Kidney (tissue), 22 donors: Measurements from ENCODE around the gene RPP38. TPM values are rescaled to one million over a fixed set of nuclear protein-coding genes. Genes with fewer than 3 reads are reported as not detected.

Experiments
- DNase-seq, 5 donors: peaks; one replicate each; pipeline ENCODE4 v3.0.0-alpha.2; 2013 to 2020
- FAIRE-seq: peaks from 2 replicates; lab custom pipeline; 2012; peaks lifted over from hg19 to GRCh38; lab: Jason Lieb, UNC
- H3K27ac ChIP-seq, 2 donors: one replicate each; pipeline ENCODE4 v1.7.0; 2013; ENCODE audit warnings: low read depth in 2 of 2, low read length in 2 of 2, inconsistent platforms in 1 of 2
- H3K27me3 ChIP-seq: one replicate; pipeline ENCODE4 v1.7.1; 2013; ENCODE audit warnings: low read length, inconsistent platforms; ENCODE audit not compliant: control insufficient read depth, insufficient read depth
- H3K36me3 ChIP-seq, 3 donors: one replicate each; pipeline versions ENCODE4 v1.7.0 to v1.7.1; 2013; ENCODE audit warnings: low read length in 3 of 3, control low read depth in 1 of 3, inconsistent platforms in 1 of 3; ENCODE audit not compliant: insufficient read depth in 3 of 3, control insufficient read depth in 2 of 3
- H3K4me1 ChIP-seq, 3 donors: one replicate each; pipeline versions ENCODE4 v1.7.0 to v1.7.1; 2013; ENCODE audit warnings: low read length in 3 of 3, inconsistent platforms in 1 of 3, low read depth in 1 of 3; ENCODE audit not compliant: control insufficient read depth in 2 of 3, insufficient read depth in 2 of 3
- H3K4me3 ChIP-seq, 3 donors: one replicate each; pipeline versions ENCODE4 v1.7.0 to v1.8.1; 2013; ENCODE audit warnings: low read length in 3 of 3, control low read depth in 1 of 3, inconsistent platforms in 1 of 3
- H3K9ac ChIP-seq, 3 donors: one replicate each; pipeline versions ENCODE4 v1.7.0 to v1.7.1; 2013; ENCODE audit warnings: low read length in 3 of 3, control low read depth in 1 of 3, inconsistent platforms in 1 of 3
- H3K9me3 ChIP-seq, 3 donors: one replicate each; pipeline versions ENCODE4 v1.7.0 to v1.7.1; 2013; ENCODE audit warnings: low read length in 3 of 3, control low read depth in 1 of 3, inconsistent platforms in 1 of 3; ENCODE audit not compliant: control insufficient read depth in 2 of 3, insufficient read depth in 1 of 3
- CTCF ChIP-seq: IDR thresholded peaks from 3 replicates; pipeline ENCODE4 v1.5.1; 2012; ENCODE audit warnings: mild to moderate bottlenecking, moderate library complexity, borderline replicate concordance; ENCODE audit not compliant: insufficient read depth; ENCODE audit errors: extremely low read depth
- intact Hi-C: fragments of 100-400 bp; cut with DNase I; formaldehyde crosslinking; loops from one replicate; pipeline ENCODE4 v1.11.1; 2022
- long read RNA-seq, 10 donors: library from polyadenylated mRNA in 1 of 10; unstranded in 1 of 10; transcript quantifications; one replicate each; pipeline ENCODE4 v2.0.0 and lab custom pipeline, GENCODE V29; 2021 to 2026
- polyA plus RNA-seq: library from polyadenylated mRNA; stranded (reverse); fragments of 350-450 nt; fragmentation: Illumina TruSeq; extraction: RNeasy Lipid Tissue Mini Kit (QIAGEN cat#74804); gene quantifications from one replicate; pipeline ENCODE4 v1.2.3, GENCODE V29; 2014; ENCODE audit warnings: low read depth, low replicate concordance; ENCODE audit not compliant: insufficient read depth
- total RNA-seq: library from RNA; stranded (reverse); fragmentation: NEBNext Ultra II Directional; extraction: Animal tissue kit (Norgen Biotek cat#: 25700); gene quantifications from one replicate; pipeline ENCODE4 v1.2.1, GENCODE V29; 2021
- donor health status: control.
- donor health status: control.
- donor health status: control.
- donor health status: control.
- donor health status: control.
- donor health status: DM: yes; HTN: yes; CAD: no.
- donor health status: Normal renal cell carcinoma (clear cell type).

The RPP38 gene
- total RNA-seq = 18.1 TPM
- 20.1 TPM for polyA plus RNA-seq
- long read RNA-seq, donor 1, transcript RPP38-203 (2 exons, 1,030 nt) = major isoform, 5 of 36 reads
- long read RNA-seq, donor 1, partial matches to known transcripts = 26 of 36 reads
- long read RNA-seq, donor 1, other reads (novel, unspliced or antisense) = 0 of 36 reads
- long read RNA-seq, donor 2, partial matches to known transcripts = 0 of 8 reads
- long read RNA-seq, donor 2, other reads (novel, unspliced or antisense) = 0 of 8 reads
- long read RNA-seq, donor 3, transcript RPP38-203 (2 exons, 1,030 nt) = major isoform, 5 of 28 reads
- long read RNA-seq, donor 3, partial matches to known transcripts = 8 of 28 reads
- long read RNA-seq, donor 3, other reads (novel, unspliced or antisense) = 7 of 28 reads
- long read RNA-seq, donor 4, partial matches to known transcripts = 0 of 9 reads
- long read RNA-seq, donor 4, other reads (novel, unspliced or antisense) = 0 of 9 reads
- long read RNA-seq, donor 5, partial matches to known transcripts = 0 of 1 reads
- long read RNA-seq, donor 5, other reads (novel, unspliced or antisense) = 0 of 1 reads
- long read RNA-seq, donor 6, transcript RPP38-203 (2 exons, 1,030 nt) = major isoform, 5 of 14 reads
- long read RNA-seq, donor 6, partial matches to known transcripts = 6 of 14 reads
- long read RNA-seq, donor 6, other reads (novel, unspliced or antisense) = 0 of 14 reads
- long read RNA-seq, donor 7, partial matches to known transcripts = 0 of 19 reads
- long read RNA-seq, donor 7, other reads (novel, unspliced or antisense) = 6 of 19 reads
- long read RNA-seq, donor 8, transcript RPP38-203 (2 exons, 1,030 nt) = major isoform, 5 of 12 reads
- long read RNA-seq, donor 8, partial matches to known transcripts = 0 of 12 reads
- long read RNA-seq, donor 8, other reads (novel, unspliced or antisense) = 0 of 12 reads
- long read RNA-seq, donor 9, partial matches to known transcripts = 0 of 2 reads
- long read RNA-seq, donor 9, other reads (novel, unspliced or antisense) = 0 of 2 reads
- long read RNA-seq, donor 10, transcript RPP38-207 (2 exons, 1,537 nt) = major isoform, 5 of 17 reads
- long read RNA-seq, donor 10, partial matches to known transcripts = 8 of 17 reads
- long read RNA-seq, donor 10, other reads (novel, unspliced or antisense) = 0 of 17 reads

- DNase-seq (peak; percentile 97 to 99 (median 98)), FAIRE-seq (no peak)
- no peak for TF ChIP-seq CTCF
- Histone ChIP-seq H3K4me1 (peaks cover 0 to 9% (median 5%) of the 10 kb centered on the region in 3 donors), H3K4me3 (peak within 1 kb of the TSS; percentile 68 to 93 (median 83)), H3K36me3 (peaks cover 0 to 4% (median 0%) of the 10 kb centered on the region in 3 donors), H3K27ac (peak within 1 kb of the TSS; percentile 99), H3K27me3 (no peaks in the 10 kb centered on the region), H3K9me3 (no peaks in the 10 kb centered on the region), H3K9ac (peak within 1 kb of the TSS; percentile 77 to 83 (median 80))
- intact Hi-C loops = no loop called here
Measured at GRCh38 chr10:15097011-15097812, at the start of gene RPP38. RPP38 (plus strand) TSS chr10:15097355; CDS start chr10:15103315, 5,960 bp downstream.

- H3K36me3 ChIP-seq = no peaks in the 10 kb centered on the region
- H3K4me1 ChIP-seq = no peaks in the 10 kb centered on the region
- intact Hi-C loops = no loop called here
- DNase-seq = no peak
- FAIRE-seq = no peak
- H3K9ac ChIP-seq = no peak overlapping the region
- H3K27ac ChIP-seq = no peak overlapping the region
- no peak overlapping the region for H3K4me3 ChIP-seq
- peaks cover 0 to 1% (median 0%) of the 10 kb centered on the region in 3 donors for H3K9me3 ChIP-seq
- no peaks in the 10 kb centered on the region for H3K27me3 ChIP-seq
- TF ChIP-seq CTCF = no peak
Measured at GRCh38 chr10:15049533-15049932, 47.6 kb upstream of the RPP38 start.

- FAIRE-seq (no peak), DNase-seq (no peak)
- no peak overlapping the region for H3K4me3 ChIP-seq
- intact Hi-C loops = no loop called here
- H3K36me3 ChIP-seq = no peaks in the 10 kb centered on the region
- H3K27ac ChIP-seq = no peak overlapping the region
- TF ChIP-seq CTCF = no peak
- peaks cover 0 to 3% (median 0%) of the 10 kb centered on the region in 3 donors for H3K9me3 ChIP-seq
- H3K27me3 ChIP-seq = no peaks in the 10 kb centered on the region
- H3K4me1 ChIP-seq = no peaks in the 10 kb centered on the region
- H3K9ac ChIP-seq = no peak overlapping the region
Measured at GRCh38 chr10:15052121-15052520, 45.0 kb upstream of the RPP38 start.
